Measurements from ENCODE around the gene CSPG4. TPM values are rescaled to one million over a fixed set of nuclear protein-coding genes. Genes with fewer than 3 reads are reported as not detected.
A peak's percentile ranks its signal among the peaks of the same experiment; 100 is the strongest.
"Not testable (repeated sequence)": the region's sequence is repeated elsewhere in the genome, so short reads cannot be mapped to it uniquely, and the experiment has no call there.

Gene CSPG4
- total and polyA plus RNA-seq, 10 of the 15 experiments (the other 5 are each of a cell fraction or from before 2014, with no cell fraction given): 0.02 to 2.2 (median 0.76) TPM

GRCh38 chr15:75705854-75706681 is 6.6 kb downstream of the CSPG4 start:
- ChIA-PET POLR2A (no interaction called here), RAD21 (ENCODE audit: unreplicated experiment) (interaction anchor here (0.7 kb wide), 1 partner anchor 802 kb away, joined by 3 read pairs; no protein-coding TSS in a partner anchor), SMC1A (ENCODE audit: uncharacterized antibody, unreplicated experiment) (no interaction called here), CTCF (interaction anchor here (1.1 kb wide), 1 partner anchor 192 kb away, joined by 3 read pairs; no protein-coding TSS in a partner anchor)
- Histone ChIP-seq H3K9me3 (replicated peaks; ENCODE audit: control insufficient read depth, insufficient read depth, low read length) (no peaks in the 10 kb centered on the region), H3K9ac (ENCODE audit: control insufficient read depth, insufficient read depth, low read length) (no peak overlapping the region), H3K79me2 (ENCODE audit: control insufficient read depth, insufficient read depth, low read length) (no peaks in the 10 kb centered on the region), H3K4me2 (ENCODE audit: control insufficient read depth, insufficient read depth) (no peak overlapping the region), H3K4me3 (no peak overlapping the region), H3K4me1 (ENCODE audit: control insufficient read depth, insufficient read depth, low read length) (no peaks in the 10 kb centered on the region), H4K20me1 (ENCODE audit: control insufficient read depth, insufficient read depth) (no peaks in the 10 kb centered on the region), H3K27ac (ENCODE audit: control insufficient read depth, insufficient read depth) (no peak overlapping the region), H2AFZ (ENCODE audit: control insufficient read depth, low read depth, low read length) (no peak overlapping the region), H3K27me3 (replicated peaks in 1 of 2; ENCODE audit: control insufficient read depth in 2 of 2, insufficient read depth in 2 of 2, low read length in 1 of 2) (no peaks in the 10 kb centered on the region), H3K36me3 (ENCODE audit: control insufficient read depth in 2 of 2, insufficient read depth in 2 of 2, low read length in 1 of 2) (no peaks in the 10 kb centered on the region)
- ATAC-seq: peak; percentile 29
- no peak for DNase-seq (ENCODE audit: low read depth, low spot score)
- intact Hi-C loops (cut with micrococcal nuclease; ENCODE audit: unreplicated experiment) (no loop called here), in situ Hi-C loops (cut with MboI) (no loop called here)
- no peak for FAIRE-seq
- no TSS peak for BruUV-seq (replicated peaks)
- TF ChIP-seq PAX5 (IDR thresholded peaks at IDR 0.05; ENCODE audit: borderline replicate concordance, low read depth, low read length) (no peak), RBBP5 (conservative IDR thresholded peaks at IDR 0.05) (no peak), IKZF2 (IDR thresholded peaks at IDR 0.05) (no peak), BCL3 (IDR thresholded peaks at IDR 0.05; ENCODE audit: borderline replicate concordance, insufficient read depth, low read depth, low read length, poor library complexity, severe bottlenecking) (peak; percentile 75), NRF1 (conservative IDR thresholded peaks at IDR 0.05; ENCODE audit: low read depth, low read length) (no peak), HDGF (IDR thresholded peaks at IDR 0.05) (peak; percentile 71), NFXL1 (IDR thresholded peaks at IDR 0.05; ENCODE audit: borderline replicate concordance) (no peak), MLLT1 (IDR thresholded peaks at IDR 0.05) (0 out of 2 replicates have a peak, but pooled peaks have one; percentile 44), IRF3 (IDR thresholded peaks at IDR 0.05) (no peak), PBX3 (IDR thresholded peaks at IDR 0.05; ENCODE audit: insufficient replicate concordance, low read depth, low read length) (peak; percentile 14)
- 59% methylated on average over 13 of the region's 14 CpGs for WGBS (ENCODE audit: insufficient coverage, insufficient replicate concordance, low lambda C conversion rate, missing lambda C conversion rate)

GRCh38 chr15:75705375-75705774 is 7.3 kb downstream of the CSPG4 start:
- H4K20me1 ChIP-seq (ENCODE audit: control insufficient read depth, insufficient read depth); H2AFZ ChIP-seq (ENCODE audit: control insufficient read depth, low read depth, low read length); H3K27me3 ChIP-seq (replicated peaks in 1 of 2; ENCODE audit: control insufficient read depth in 2 of 2, insufficient read depth in 2 of 2, low read length in 1 of 2); H3K4me1 ChIP-seq (ENCODE audit: control insufficient read depth, insufficient read depth, low read length); H3K4me3 ChIP-seq; H3K79me2 ChIP-seq (ENCODE audit: control insufficient read depth, insufficient read depth, low read length); DNase-seq (ENCODE audit: low read depth, low spot score); H3K9me3 ChIP-seq (replicated peaks; ENCODE audit: control insufficient read depth, insufficient read depth, low read length); FAIRE-seq; BruUV-seq (replicated peaks); H3K4me2 ChIP-seq (ENCODE audit: control insufficient read depth, insufficient read depth); in situ Hi-C loops (cut with MboI); H3K36me3 ChIP-seq (ENCODE audit: control insufficient read depth in 2 of 2, insufficient read depth in 2 of 2, low read length in 1 of 2); ATAC-seq; RAD21 ChIA-PET (ENCODE audit: unreplicated experiment); H3K9ac ChIP-seq (ENCODE audit: control insufficient read depth, insufficient read depth, low read length); intact Hi-C loops (cut with micrococcal nuclease; ENCODE audit: unreplicated experiment); H3K27ac ChIP-seq (ENCODE audit: control insufficient read depth, insufficient read depth); POLR2A ChIA-PET: not testable (repeated sequence)
- CTCF ChIA-PET: interaction anchor here (1.1 kb wide), 1 partner anchor 191 kb away, joined by 3 read pairs; no protein-coding TSS in a partner anchor
- SMC1A ChIA-PET (ENCODE audit: uncharacterized antibody, unreplicated experiment): interaction anchor here (1.1 kb wide), 1 partner anchor 13 kb away, joined by 3 read pairs; no protein-coding TSS in a partner anchor
- 52% methylated on average over 5 of the region's 5 CpGs for WGBS (ENCODE audit: insufficient coverage, insufficient replicate concordance, low lambda C conversion rate, missing lambda C conversion rate)
